KOPT-K1 (cell line): Measurements from ENCODE around the gene PIN1.
"Not testable (repeated sequence)": the region's sequence is repeated elsewhere in the genome, so short reads cannot be mapped to it uniquely, and the experiment has no call there.

Experiments used
- H3K27ac ChIP-seq: fragments of 200-600 bp; sonication (generic); 2 replicates; pipeline ENCODE4 v1.5.1; 2016; ENCODE audit warnings: antibody characterized with exemption, mild to moderate bottlenecking, low read depth, low read length; ENCODE audit not compliant: poor library complexity, severe bottlenecking
- H3K36me3 ChIP-seq: fragments of 200-600 bp; sonication (generic); 2 replicates; pipeline ENCODE4 v1.5.1; 2017; ENCODE audit warnings: antibody characterized with exemption, mild to moderate bottlenecking, low read length, moderate library complexity; ENCODE audit not compliant: insufficient read depth
- H3K9me3 ChIP-seq: fragments of 200-600 bp; sonication (generic); 2 replicates; pipeline ENCODE4 v1.5.1; 2017; ENCODE audit warnings: antibody characterized with exemption, low read length, mild to moderate bottlenecking; ENCODE audit not compliant: insufficient read depth, poor library complexity, severe bottlenecking

The PIN1 gene

GRCh38 chr19:9838324-9838723, 3.2 kb downstream of the PIN1 start:
- H3K9me3 ChIP-seq = no peaks in the 10 kb centered on the region
- peaks cover 60% of the 10 kb centered on the region for H3K36me3 ChIP-seq
- H3K27ac ChIP-seq = no peak overlapping the region

GRCh38 chr19:9839415-9839814, 4.3 kb downstream of the PIN1 start:
- H3K9me3 ChIP-seq = no peaks in the 10 kb centered on the region
- H3K27ac ChIP-seq = no peak overlapping the region
- H3K36me3 ChIP-seq = peaks cover 71% of the 10 kb centered on the region

GRCh38 chr19:9842834-9843625, 7.9 kb downstream of the PIN1 start:
- Histone ChIP-seq H3K9me3 (no peaks in the 10 kb centered on the region), H3K36me3 (peaks cover 100% of the 10 kb centered on the region), H3K27ac (no peak overlapping the region)

- H3K27ac ChIP-seq, H3K9me3 ChIP-seq: not testable (repeated sequence)
- H3K36me3 ChIP-seq = peaks cover 100% of the 10 kb centered on the region
Observed at GRCh38 chr19:9843626-9844273, 8.6 kb downstream of the PIN1 start.

GRCh38 chr19:9847087-9847671, 12.1 kb downstream of the PIN1 start:
- no peak overlapping the region for H3K27ac ChIP-seq
- peaks cover 92% of the 10 kb centered on the region for H3K36me3 ChIP-seq

GRCh38 chr19:9848060-9848459, 12.9 kb downstream of the PIN1 start:
- Histone ChIP-seq H3K27ac (no peak overlapping the region), H3K36me3 (peaks cover 84% of the 10 kb centered on the region)

More at GRCh38 chr19:9847087-9847671, 12.1 kb downstream of the PIN1 start:
- no peaks in the 10 kb centered on the region for H3K9me3 ChIP-seq

GRCh38 chr19:9848762-9849161, 13.6 kb downstream of the PIN1 start:
- Histone ChIP-seq H3K36me3 (peaks cover 77% of the 10 kb centered on the region), H3K9me3 (no peaks in the 10 kb centered on the region), H3K27ac (no peak overlapping the region)

More at GRCh38 chr19:9848060-9848459, 12.9 kb downstream of the PIN1 start:
- no peaks in the 10 kb centered on the region for H3K9me3 ChIP-seq

GRCh38 chr19:9849791-9850190, 14.7 kb downstream of the PIN1 start:
- Histone ChIP-seq H3K36me3 (peaks cover 66% of the 10 kb centered on the region), H3K9me3 (no peaks in the 10 kb centered on the region), H3K27ac (no peak overlapping the region)

- H3K9me3 ChIP-seq = no peaks in the 10 kb centered on the region
- no peak overlapping the region for H3K27ac ChIP-seq
- peaks cover 60% of the 10 kb centered on the region for H3K36me3 ChIP-seq
Observed at GRCh38 chr19:9850235-9850959, 15.3 kb downstream of the PIN1 start.

GRCh38 chr19:9854282-9854846, 19.2 kb downstream of the PIN1 start:
- Histone ChIP-seq H3K36me3 (peaks cover 21% of the 10 kb centered on the region; the same call in 1 of the 2 replicates), H3K9me3 (no peaks in the 10 kb centered on the region), H3K27ac (no peak overlapping the region)

GRCh38 chr19:9856609-9857008, 21.5 kb downstream of the PIN1 start:
- 0 out of 2 replicates have a peak, but pooled peaks cover 3% of the 10 kb centered on the region for H3K36me3 ChIP-seq
- no peak overlapping the region for H3K27ac ChIP-seq

GRCh38 chr19:9857076-9857721, 22.1 kb downstream of the PIN1 start:
- no peaks in the 10 kb centered on the region for H3K9me3 ChIP-seq
- H3K27ac ChIP-seq = peak overlapping the region; percentile 62
- H3K36me3 ChIP-seq = no peaks in the 10 kb centered on the region

More at GRCh38 chr19:9856609-9857008, 21.5 kb downstream of the PIN1 start:
- H3K9me3 ChIP-seq = no peaks in the 10 kb centered on the region

GRCh38 chr19:9857920-9858746, 23.0 kb downstream of the PIN1 start:
- Histone ChIP-seq H3K27ac (peak overlapping the region; percentile 62), H3K36me3 (no peaks in the 10 kb centered on the region), H3K9me3 (no peaks in the 10 kb centered on the region)
